GM12864 (cell line): ENCODE data around the gene TBC1D1.

Source experiments
- DNase-seq: peaks from one replicate; pipeline ENCODE4 v3.0.0-alpha.2; 2011; ENCODE audit warnings: low read depth
- H3K4me3 ChIP-seq: 2 replicates; pipeline ENCODE4 v1.5.1; 2011; ENCODE audit warnings: mild to moderate bottlenecking, low read depth, low read length, control low read depth
- CTCF ChIP-seq: IDR thresholded peaks from 2 replicates; pipeline ENCODE4 v1.5.1; 2011; ENCODE audit warnings: low read depth, mild to moderate bottlenecking, moderate library complexity, low read length, control low read depth, inconsistent platforms; ENCODE audit errors: missing control alignments

TBC1D1 gene

GRCh38 chr4:38099020-38099600 is 208.2 kb downstream of the TBC1D1 start:
- TF ChIP-seq CTCF, result no peak
- H3K4me3 ChIP-seq, result no peak overlapping the region
- DNase-seq, result no peak

GRCh38 chr4:38099908-38100407 is 209.1 kb downstream of the TBC1D1 start:
- no peak for DNase-seq
- no peak overlapping the region for H3K4me3 ChIP-seq
- TF ChIP-seq CTCF, result no peak

- no peak overlapping the region for H3K4me3 ChIP-seq
- no peak for DNase-seq
- TF ChIP-seq CTCF, result no peak
Observed at GRCh38 chr4:38100474-38101255, 209.8 kb downstream of the TBC1D1 start.

- no peak for TF ChIP-seq CTCF
- no peak for DNase-seq
- no peak overlapping the region for H3K4me3 ChIP-seq
Observed at GRCh38 chr4:38101563-38101962, 210.7 kb downstream of the TBC1D1 start.

GRCh38 chr4:38102957-38103588 is 212.2 kb downstream of the TBC1D1 start:
- TF ChIP-seq CTCF, result no peak
- no peak overlapping the region for H3K4me3 ChIP-seq

GRCh38 chr4:38105475-38106220 is 214.8 kb downstream of the TBC1D1 start:
- DNase-seq, result no peak
- H3K4me3 ChIP-seq, result no peak overlapping the region
- TF ChIP-seq CTCF, result no peak

More at GRCh38 chr4:38102957-38103588, 212.2 kb downstream of the TBC1D1 start:
- DNase-seq, result no peak
